HepG2 (cell line): ENCODE data around the gene TRMU. TPM values are rescaled to one million over a fixed set of nuclear protein-coding genes. Genes with fewer than 3 reads are reported as not detected.

Experiments used
- CHCHD3 ChIP-seq: sonication (generic); formaldehyde crosslinking; IDR thresholded peaks from 2 replicates; pipeline ENCODE4 v1.8.0; 2022; ENCODE audit warnings: mild to moderate bottlenecking, missing genetic modification reagents, moderate library complexity
- ESRRA ChIP-seq: sonication (generic); formaldehyde crosslinking; IDR thresholded peaks from 2 replicates; pipeline ENCODE4 v1.5.1; 2020; ENCODE audit warnings: mild to moderate bottlenecking, low read depth, missing genetic modification reagents
- NR1H2 ChIP-seq: sonication (generic); formaldehyde crosslinking; IDR thresholded peaks from 2 replicates; pipeline ENCODE4 v1.8.1; 2022; ENCODE audit warnings: low read depth, missing genetic modification reagents, borderline replicate concordance
- PAF1 ChIP-seq: IDR thresholded peaks from 2 replicates; pipeline ENCODE4 v1.6.1; 2016; ENCODE audit warnings: missing genetic modification reagents, missing compliant biosample characterization
- SIN3A ChIP-seq: IDR thresholded peaks from 2 replicates; pipeline ENCODE4 v1.6.1; 2011; ENCODE audit warnings: low read depth, mild to moderate bottlenecking, control low read depth, low read length, borderline replicate concordance
- SMAD9 ChIP-seq: sonication (generic); formaldehyde crosslinking; IDR thresholded peaks from 2 replicates; pipeline ENCODE4 v1.5.1; 2020; ENCODE audit warnings: mild to moderate bottlenecking, missing genetic modification reagents
- SMC3 ChIP-seq: IDR thresholded peaks from 2 replicates; pipeline ENCODE4 v1.6.1; 2011; ENCODE audit warnings: low read length, improper control_type of control experiment
- SYNCRIP ChIP-seq: fragments of 200-400 bp; formaldehyde crosslinking; IDR thresholded peaks from 2 replicates; pipeline ENCODE4 v1.6.1; 2018; ENCODE audit warnings: mild to moderate bottlenecking, low read depth, low read length; ENCODE audit not compliant: insufficient read depth
- TAF1 ChIP-seq: sonication (generic); formaldehyde crosslinking; IDR thresholded peaks from 2 replicates; pipeline ENCODE4 v1.4.0; 2020; ENCODE audit warnings: missing genetic modification reagents
- TEAD3 ChIP-seq: optimal IDR thresholded peaks from 2 replicates; pipeline ENCODE3; 2016; ENCODE audit warnings: borderline replicate concordance
- TGIF2 ChIP-seq: IDR thresholded peaks from 2 replicates; pipeline ENCODE4 v1.6.1; 2016; ENCODE audit warnings: control low read depth, missing compliant biosample characterization
- ZBTB2 ChIP-seq: sonication (generic); formaldehyde crosslinking; IDR thresholded peaks from 2 replicates; pipeline ENCODE4 v1.8.0; 2022; ENCODE audit warnings: low read depth, missing genetic modification reagents
- ZFP36L1 ChIP-seq: sonication (generic); formaldehyde crosslinking; IDR thresholded peaks from 2 replicates; pipeline ENCODE4 v1.8.0; 2022; ENCODE audit warnings: mild to moderate bottlenecking, missing genetic modification reagents, moderate library complexity
- ZHX2 ChIP-seq, 2 experiments: sonication (generic) in 1 of 2; formaldehyde crosslinking in 1 of 2; IDR thresholded peaks; 2 replicates each; pipeline versions ENCODE4 v1.6.1 to v1.9.0; 2014 to 2022; ENCODE audit warnings: antibody characterized with exemption in 1 of 2, borderline replicate concordance in 1 of 2, inconsistent platforms in 1 of 2, low read depth in 1 of 2, missing genetic modification reagents in 1 of 2
- ZNF143 ChIP-seq: sonication (generic); formaldehyde crosslinking; IDR thresholded peaks from 2 replicates; pipeline ENCODE4 v1.4.0; 2020; ENCODE audit warnings: missing genetic modification reagents
- ZNF232 ChIP-seq: sonication (generic); formaldehyde crosslinking; IDR thresholded peaks from 2 replicates; pipeline ENCODE4 v1.4.0; 2020; ENCODE audit warnings: missing genetic modification reagents, borderline replicate concordance
- ZNF34 ChIP-seq: sonication (generic); formaldehyde crosslinking; IDR thresholded peaks from 2 replicates; pipeline ENCODE4 v1.4.0; 2020; ENCODE audit warnings: mild to moderate bottlenecking, missing genetic modification reagents, borderline replicate concordance
- ZNF564 ChIP-seq: sonication (generic); formaldehyde crosslinking; IDR thresholded peaks from 2 replicates; pipeline ENCODE4 v1.8.1; 2023; ENCODE audit warnings: mild to moderate bottlenecking, missing genetic modification reagents
- ZNF780A ChIP-seq: sonication (generic); formaldehyde crosslinking; IDR thresholded peaks from 2 replicates; pipeline ENCODE4 v1.8.0; 2022; ENCODE audit warnings: mild to moderate bottlenecking, missing genetic modification reagents, moderate library complexity
- ZNF781 ChIP-seq: sonication (generic); formaldehyde crosslinking; IDR thresholded peaks from 2 replicates; pipeline ENCODE4 v1.5.1; 2020; ENCODE audit warnings: borderline replicate concordance, mild to moderate bottlenecking, missing genetic modification reagents; ENCODE audit errors: not compliant biosample characterization
- ZNF790 ChIP-seq: sonication (generic); formaldehyde crosslinking; IDR thresholded peaks from 2 replicates; pipeline ENCODE4 v1.8.0; 2022; ENCODE audit warnings: missing genetic modification reagents, mild to moderate bottlenecking, borderline replicate concordance
- polyA plus RNA-seq, 8 experiments: library from polyadenylated mRNA; depleted of rRNA in 3 of 8; stranded (reverse) in 7 of 8; unstranded in 1 of 8; fragments of >200 nt; fragmentation: Illumina TruSeq in 4 of 8; extraction: Trizol in 4 of 8; gene quantifications; 2 replicates each; pipeline versions ENCODE4 v1.2.1 to v1.2.3, GENCODE V29; 2011 to 2016; ENCODE audit warnings: low read depth in 4 of 8, missing spikeins in 1 of 8, mixed read lengths in 1 of 8; ENCODE audit not compliant: insufficient read depth in 1 of 8
- total RNA-seq, 5 experiments: library from RNA; depleted of rRNA; stranded (reverse); fragments of >200 nt; fragmentation: Illumina TruSeq; extraction: Trizol; gene quantifications; 2 replicates each; pipeline ENCODE4 v1.2.3, GENCODE V29; 2016; ENCODE audit warnings: low read depth in 1 of 5

Gene TRMU
- total and polyA plus RNA-seq, 2 of the 13 experiments (the other 11 are each of a cell fraction or from before 2014, with no cell fraction given), result 31.0 to 50.2 TPM

- TF ChIP-seq ZFP36L1 (CRISPR knock-in tag), result peak; percentile 100
- peak; percentile 94 for TF ChIP-seq ZNF143 (CRISPR knock-in tag)
- no peak for TF ChIP-seq NR1H2 (CRISPR knock-in tag)
- TF ChIP-seq ESRRA (CRISPR knock-in tag), result peak; percentile 75; the same call in 1 of the 2 replicates
- no peak for TF ChIP-seq ZHX2 (IDR thresholded peaks at IDR 0.05; ENCODE audit: low read depth)
- TF ChIP-seq ZHX2 (CRISPR knock-in tag; IDR thresholded peaks at IDR 0.05; ENCODE audit: borderline replicate concordance), result 0 out of 2 replicates have a peak, but pooled peaks have one; percentile 49
- peak; percentile 92; the same call in 1 of the 2 replicates for TF ChIP-seq ZNF564 (CRISPR knock-in tag)
- peak; percentile 66 for TF ChIP-seq TAF1 (CRISPR knock-in tag)
- TF ChIP-seq ZNF790 (CRISPR knock-in tag), result no peak
- no peak for TF ChIP-seq SMC3
- peak; percentile 95; the same call in 1 of the 2 replicates for TF ChIP-seq CHCHD3 (CRISPR knock-in tag)
- TF ChIP-seq ZNF781 (CRISPR knock-in tag), result peak; percentile 17
- no peak for TF ChIP-seq SMAD9
- TF ChIP-seq ZBTB2, result peak; percentile 91
- peak; percentile 97 for TF ChIP-seq ZNF780A (CRISPR knock-in tag)
- 0 out of 2 replicates have a peak, but pooled peaks have one; percentile 24 for TF ChIP-seq ZNF232 (CRISPR knock-in tag)
- TF ChIP-seq SYNCRIP, result no peak
- TF ChIP-seq TGIF2 (CRISPR knock-in tag), result peak; percentile 76; the same call in 1 of the 2 replicates
- peak; percentile 97 for TF ChIP-seq SIN3A
- no peak for TF ChIP-seq ZNF34 (CRISPR knock-in tag)
- TF ChIP-seq TEAD3 (CRISPR knock-in tag), result peak; percentile 54
- no peak for TF ChIP-seq PAF1
Observed at GRCh38 chr22:46296257-46297150, 39.0 kb upstream of the TRMU start, which contains the start of gene GTSE1 (continued).
